Midbrain (tissue), 1 donor: ENCODE data around the gene CTRB2.

ENCODE experiments used
- DNase-seq: peaks from one replicate; lab custom pipeline; 2025; lab: John Stamatoyannopoulos, UW

Gene CTRB2

GRCh38 chr16:75175074-75175473, 31.9 kb downstream of the CTRB2 start:
- no peak for DNase-seq

GRCh38 chr16:75172578-75172977, 34.4 kb downstream of the CTRB2 start:
- DNase-seq: no peak

- no peak for DNase-seq
Measured at GRCh38 chr16:75169899-75170405, 37.0 kb downstream of the CTRB2 start.

GRCh38 chr16:75160386-75160785, 46.6 kb downstream of the CTRB2 start:
- no peak for DNase-seq
